ENCODE data around the gene SLC35E4. TPM values are rescaled to one million over a fixed set of nuclear protein-coding genes. Genes with fewer than 3 reads are reported as not detected.

Gene SLC35E4
- total RNA-seq, 1 experiment from 2014 or later = 1.2 TPM

DNA sequence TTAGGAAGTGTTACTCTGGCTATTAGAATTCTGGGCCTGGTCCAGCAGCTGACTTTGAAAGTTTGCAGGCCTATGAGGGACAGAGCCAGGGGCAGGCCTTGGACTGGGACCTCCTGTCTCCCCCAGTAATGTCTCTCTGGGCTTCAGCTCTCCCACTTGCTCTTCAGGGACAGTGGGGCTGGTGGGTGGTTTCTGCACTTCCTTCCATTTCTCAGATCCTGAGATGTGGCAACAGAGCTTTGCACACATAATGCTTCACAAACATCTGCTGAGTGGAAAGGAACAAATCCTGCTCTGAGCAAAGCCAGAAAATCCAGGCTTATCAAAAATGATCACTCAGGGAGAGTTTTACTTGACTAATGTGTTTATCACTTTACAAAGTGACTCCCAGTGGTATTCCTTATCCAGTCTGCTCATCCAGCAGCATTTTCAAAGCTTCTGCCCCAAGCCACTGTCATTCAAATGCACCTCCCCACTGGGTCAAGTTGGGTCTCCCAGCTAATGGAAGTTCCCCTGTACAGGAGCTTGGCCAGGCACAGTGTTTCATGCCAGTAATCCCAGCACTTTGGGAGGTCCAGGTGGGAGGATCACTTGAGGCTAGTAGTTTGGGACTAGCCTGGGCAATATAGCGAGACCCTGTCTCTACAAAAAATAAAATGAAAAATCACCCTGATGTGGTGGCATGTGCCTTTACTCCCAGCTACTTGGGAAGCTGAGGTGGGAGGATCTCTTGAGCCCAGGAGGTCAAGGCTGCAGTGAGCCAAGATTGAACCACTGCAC, 45.6 kb downstream of the SLC35E4 start:
- Histone ChIP-seq H3K4me2 (ENCODE audit: low read depth, low read length, poor library complexity, severe bottlenecking) (no peak overlapping the region), H3K4me1 (ENCODE audit: low read length) (no peaks in the 10 kb centered on the region), H3K79me2 (ENCODE audit: low read length) (no peaks in the 10 kb centered on the region), H3K36me3 (ENCODE audit: insufficient read depth, low read length) (no peaks in the 10 kb centered on the region), H2AFZ (ENCODE audit: low read length) (no peak overlapping the region), H3K27me3 (ENCODE audit: low read length) (no peaks in the 10 kb centered on the region), H3K9me3 (ENCODE audit: low read length) (no peaks in the 10 kb centered on the region), H3K27ac (ENCODE audit: low read length) (no peak overlapping the region), H3K4me3 (ENCODE audit: low read length) (no peak overlapping the region), H3K9me2 (replicated peaks; ENCODE audit: insufficient read depth, low read length) (no peaks in the 10 kb centered on the region), H4K20me1 (ENCODE audit: insufficient read depth, low read depth, low read length) (no peaks in the 10 kb centered on the region), H3K9ac (ENCODE audit: low read length) (no peak overlapping the region)
- DNase-seq = no peak

DNA sequence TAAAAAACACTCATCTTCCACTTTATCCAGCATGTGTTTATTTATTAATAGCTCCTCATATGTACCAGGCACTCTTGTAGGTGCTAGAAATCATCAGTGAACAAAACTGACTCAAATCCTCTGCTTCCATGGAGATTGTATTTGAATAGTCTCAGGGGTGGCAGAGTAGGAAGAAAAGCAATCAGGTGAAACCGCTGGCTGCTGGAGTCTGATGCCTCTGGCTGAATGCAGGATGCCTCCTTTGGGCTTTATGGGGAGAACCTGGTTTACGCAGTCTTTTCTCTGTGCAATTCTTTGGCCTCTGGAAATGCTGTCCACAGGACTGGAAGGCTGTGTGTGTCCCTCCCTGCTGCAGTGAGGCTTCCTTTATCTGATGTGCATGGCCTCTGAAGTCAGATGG, 46.2 kb downstream of the SLC35E4 start:
- H4K20me1 ChIP-seq (ENCODE audit: insufficient read depth, low read depth, low read length) = no peaks in the 10 kb centered on the region
- H2AFZ ChIP-seq (ENCODE audit: low read length) = no peak overlapping the region
- H3K4me1 ChIP-seq (ENCODE audit: low read length) = no peaks in the 10 kb centered on the region
- H3K4me3 ChIP-seq (ENCODE audit: low read length) = no peak overlapping the region
- H3K27ac ChIP-seq (ENCODE audit: low read length) = no peak overlapping the region
- no peaks in the 10 kb centered on the region for H3K79me2 ChIP-seq (ENCODE audit: low read length)
- H3K27me3 ChIP-seq (ENCODE audit: low read length) = no peaks in the 10 kb centered on the region
- H3K9ac ChIP-seq (ENCODE audit: low read length) = no peak overlapping the region
- DNase-seq = no peak
- H3K4me2 ChIP-seq (ENCODE audit: low read depth, low read length, poor library complexity, severe bottlenecking) = no peak overlapping the region
- no peaks in the 10 kb centered on the region for H3K9me2 ChIP-seq (replicated peaks; ENCODE audit: insufficient read depth, low read length)
- no peaks in the 10 kb centered on the region for H3K36me3 ChIP-seq (ENCODE audit: insufficient read depth, low read length)
- no peaks in the 10 kb centered on the region for H3K9me3 ChIP-seq (ENCODE audit: low read length)

DNA sequence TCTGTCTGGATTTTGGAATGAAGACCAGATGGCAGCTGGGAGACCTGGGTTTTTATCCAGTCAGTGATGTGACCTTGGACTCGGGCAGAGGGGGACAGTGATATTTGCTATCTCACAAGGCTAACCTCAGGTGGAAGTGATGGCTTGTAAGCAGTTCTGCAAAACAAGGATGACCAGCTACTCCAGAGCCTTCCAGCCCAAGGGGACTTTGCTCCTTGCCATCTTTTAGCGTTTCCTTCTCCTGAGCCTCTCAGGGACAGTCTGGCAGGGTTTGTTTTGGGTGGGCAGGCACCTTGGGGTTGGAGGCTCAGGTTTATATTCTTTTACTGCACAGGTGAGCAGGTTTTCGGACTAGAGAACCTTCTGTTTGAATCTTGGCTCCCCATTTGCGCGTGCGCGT, 49.6 kb downstream of the SLC35E4 start:
- H3K4me2 ChIP-seq (ENCODE audit: low read depth, low read length, poor library complexity, severe bottlenecking) = no peak overlapping the region
- H3K79me2 ChIP-seq (ENCODE audit: low read length) = no peaks in the 10 kb centered on the region
- no peak for DNase-seq
- no peaks in the 10 kb centered on the region for H4K20me1 ChIP-seq (ENCODE audit: insufficient read depth, low read depth, low read length)
- no peak overlapping the region for H2AFZ ChIP-seq (ENCODE audit: low read length)
- H3K4me3 ChIP-seq (ENCODE audit: low read length) = no peak overlapping the region
- no peaks in the 10 kb centered on the region for H3K9me3 ChIP-seq (ENCODE audit: low read length)
- H3K36me3 ChIP-seq (ENCODE audit: insufficient read depth, low read length) = no peaks in the 10 kb centered on the region
- H3K27me3 ChIP-seq (ENCODE audit: low read length) = no peaks in the 10 kb centered on the region
- no peak overlapping the region for H3K9ac ChIP-seq (ENCODE audit: low read length)
- no peak overlapping the region for H3K27ac ChIP-seq (ENCODE audit: low read length)
- no peaks in the 10 kb centered on the region for H3K9me2 ChIP-seq (replicated peaks; ENCODE audit: insufficient read depth, low read length)
- H3K4me1 ChIP-seq (ENCODE audit: low read length) = no peaks in the 10 kb centered on the region

DNA sequence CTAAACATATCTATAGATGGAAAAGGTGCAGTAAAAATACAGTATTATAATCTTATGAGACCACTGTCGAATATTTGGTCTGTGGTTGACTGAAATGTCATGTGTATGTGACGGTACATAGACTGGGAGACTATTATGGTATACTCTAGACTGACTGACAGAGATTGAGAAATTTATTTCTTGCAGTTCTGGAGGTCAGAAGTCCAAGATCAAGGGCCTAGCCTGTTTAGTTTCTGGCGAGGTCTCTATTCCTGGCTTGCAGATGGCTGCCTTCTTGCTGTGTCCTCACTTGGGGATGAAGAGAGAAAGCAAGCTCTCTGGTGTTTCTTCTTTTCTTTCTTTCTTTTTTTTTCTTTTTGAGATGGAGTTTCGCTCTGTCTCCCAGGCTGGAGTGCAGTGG, 51.8 kb downstream of the SLC35E4 start:
- no peak for DNase-seq

DNA sequence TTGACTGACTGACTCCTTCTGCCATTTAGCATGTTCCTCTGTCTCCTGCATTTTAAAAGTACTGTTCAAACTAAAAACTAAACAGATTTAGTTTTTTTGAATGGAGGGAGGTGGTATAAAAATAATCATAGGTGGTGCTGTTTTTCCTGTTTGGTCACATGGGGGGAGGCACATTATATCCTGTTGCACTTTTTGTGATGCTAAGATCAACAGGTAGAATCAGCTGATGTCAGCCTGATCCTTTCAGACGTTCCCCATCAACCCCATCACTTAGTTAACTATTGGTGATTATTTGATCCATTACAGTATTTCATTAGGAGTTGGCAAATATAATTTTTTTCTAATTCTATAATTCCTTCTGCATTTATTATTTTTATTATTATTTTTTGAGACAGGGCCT, 54.0 kb downstream of the SLC35E4 start:
- no peaks in the 10 kb centered on the region for H3K36me3 ChIP-seq (ENCODE audit: insufficient read depth, low read length)
- H3K27me3 ChIP-seq (ENCODE audit: low read length) = no peaks in the 10 kb centered on the region
- H4K20me1 ChIP-seq (ENCODE audit: insufficient read depth, low read depth, low read length) = no peaks in the 10 kb centered on the region
- H3K9ac ChIP-seq (ENCODE audit: low read length) = no peak overlapping the region
- H3K9me3 ChIP-seq (ENCODE audit: low read length) = no peaks in the 10 kb centered on the region
- no peak overlapping the region for H2AFZ ChIP-seq (ENCODE audit: low read length)
- no peak overlapping the region for H3K27ac ChIP-seq (ENCODE audit: low read length)
- H3K9me2 ChIP-seq (replicated peaks; ENCODE audit: insufficient read depth, low read length) = no peaks in the 10 kb centered on the region
- H3K4me2 ChIP-seq (ENCODE audit: low read depth, low read length, poor library complexity, severe bottlenecking) = no peak overlapping the region
- H3K4me3 ChIP-seq (ENCODE audit: low read length) = no peak overlapping the region
- no peak for DNase-seq
- no peaks in the 10 kb centered on the region for H3K4me1 ChIP-seq (ENCODE audit: low read length)
- no peaks in the 10 kb centered on the region for H3K79me2 ChIP-seq (ENCODE audit: low read length)

More for the DNA sequence above, 51.8 kb downstream of the SLC35E4 start:
- Histone ChIP-seq H3K9ac (ENCODE audit: low read length) (no peak overlapping the region), H3K4me1 (ENCODE audit: low read length) (no peaks in the 10 kb centered on the region), H3K27me3 (ENCODE audit: low read length) (no peaks in the 10 kb centered on the region), H3K36me3 (ENCODE audit: insufficient read depth, low read length) (no peaks in the 10 kb centered on the region), H3K79me2 (ENCODE audit: low read length) (no peaks in the 10 kb centered on the region), H3K9me2 (replicated peaks; ENCODE audit: insufficient read depth, low read length) (no peaks in the 10 kb centered on the region), H4K20me1 (ENCODE audit: insufficient read depth, low read depth, low read length) (no peaks in the 10 kb centered on the region), H3K4me3 (ENCODE audit: low read length) (no peak overlapping the region), H2AFZ (ENCODE audit: low read length) (no peak overlapping the region), H3K27ac (ENCODE audit: low read length) (no peak overlapping the region), H3K9me3 (ENCODE audit: low read length) (no peaks in the 10 kb centered on the region), H3K4me2 (ENCODE audit: low read depth, low read length, poor library complexity, severe bottlenecking) (no peak overlapping the region)

DNA sequence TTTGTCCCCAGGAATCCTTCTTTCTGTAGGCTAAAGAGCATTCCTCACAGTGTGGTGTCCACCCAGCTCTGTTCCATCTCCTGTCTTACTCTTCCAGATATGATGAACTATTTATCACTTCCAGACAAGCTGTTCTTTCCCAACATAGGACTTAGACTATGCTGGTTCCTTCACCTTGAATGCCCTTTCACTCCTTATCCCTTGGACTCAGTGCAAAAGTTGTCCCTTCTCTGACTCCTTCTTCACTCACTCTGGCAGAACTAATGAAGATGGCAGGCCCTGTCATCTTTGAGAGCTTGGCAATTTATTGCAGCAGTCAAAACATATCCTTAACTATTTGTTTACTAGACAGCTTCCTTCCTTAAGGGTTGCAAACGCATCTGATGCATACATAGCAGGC, 55.6 kb downstream of the SLC35E4 start:
- no peak for DNase-seq
- H3K9me2 ChIP-seq (replicated peaks; ENCODE audit: insufficient read depth, low read length) = no peaks in the 10 kb centered on the region
- H4K20me1 ChIP-seq (ENCODE audit: insufficient read depth, low read depth, low read length) = no peaks in the 10 kb centered on the region
- H3K4me1 ChIP-seq (ENCODE audit: low read length) = no peaks in the 10 kb centered on the region
- H2AFZ ChIP-seq (ENCODE audit: low read length) = no peak overlapping the region
- no peak overlapping the region for H3K4me2 ChIP-seq (ENCODE audit: low read depth, low read length, poor library complexity, severe bottlenecking)
- H3K9me3 ChIP-seq (ENCODE audit: low read length) = no peaks in the 10 kb centered on the region
- no peak overlapping the region for H3K27ac ChIP-seq (ENCODE audit: low read length)
- no peaks in the 10 kb centered on the region for H3K36me3 ChIP-seq (ENCODE audit: insufficient read depth, low read length)
- no peak overlapping the region for H3K4me3 ChIP-seq (ENCODE audit: low read length)
- no peaks in the 10 kb centered on the region for H3K79me2 ChIP-seq (ENCODE audit: low read length)
- no peaks in the 10 kb centered on the region for H3K27me3 ChIP-seq (ENCODE audit: low read length)
- no peak overlapping the region for H3K9ac ChIP-seq (ENCODE audit: low read length)

DNA sequence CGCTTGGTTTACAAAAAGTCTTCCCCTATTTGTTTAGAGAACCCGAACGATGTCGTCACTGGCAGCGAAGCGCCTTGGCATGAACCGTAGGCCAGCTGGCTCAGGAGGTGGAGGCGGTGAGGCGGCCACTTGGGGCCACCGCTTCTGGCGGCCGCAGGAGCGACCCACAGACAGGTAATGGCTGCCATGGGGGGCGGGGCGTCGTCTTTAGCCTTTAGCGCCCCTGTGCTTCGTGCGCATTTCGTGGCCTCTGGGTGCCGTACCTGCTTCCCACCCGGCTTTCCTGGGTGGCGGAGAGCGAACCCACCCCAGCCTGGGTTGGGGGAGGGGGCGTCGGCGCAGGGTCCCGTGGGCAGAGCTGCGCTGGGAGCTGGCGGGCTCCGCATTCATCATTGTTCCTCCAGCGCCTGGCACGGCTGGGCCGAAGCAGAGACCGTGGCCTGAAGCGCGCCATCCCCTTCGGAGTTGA, 58.6 kb downstream of the SLC35E4 start:
- Histone ChIP-seq H3K27me3 (ENCODE audit: low read length) (no peaks in the 10 kb centered on the region), H3K4me2 (ENCODE audit: low read depth, low read length, poor library complexity, severe bottlenecking) (no peak overlapping the region), H2AFZ (ENCODE audit: low read length) (no peak overlapping the region), H3K9me2 (replicated peaks; ENCODE audit: insufficient read depth, low read length) (no peaks in the 10 kb centered on the region), H4K20me1 (ENCODE audit: insufficient read depth, low read depth, low read length) (no peaks in the 10 kb centered on the region), H3K36me3 (ENCODE audit: insufficient read depth, low read length) (no peaks in the 10 kb centered on the region), H3K4me1 (ENCODE audit: low read length) (no peaks in the 10 kb centered on the region), H3K9ac (ENCODE audit: low read length) (no peak overlapping the region), H3K27ac (ENCODE audit: low read length) (no peak overlapping the region), H3K79me2 (ENCODE audit: low read length) (no peaks in the 10 kb centered on the region), H3K4me3 (ENCODE audit: low read length) (no peak overlapping the region), H3K9me3 (ENCODE audit: low read length) (no peaks in the 10 kb centered on the region)
- DNase-seq = no peak

DNA sequence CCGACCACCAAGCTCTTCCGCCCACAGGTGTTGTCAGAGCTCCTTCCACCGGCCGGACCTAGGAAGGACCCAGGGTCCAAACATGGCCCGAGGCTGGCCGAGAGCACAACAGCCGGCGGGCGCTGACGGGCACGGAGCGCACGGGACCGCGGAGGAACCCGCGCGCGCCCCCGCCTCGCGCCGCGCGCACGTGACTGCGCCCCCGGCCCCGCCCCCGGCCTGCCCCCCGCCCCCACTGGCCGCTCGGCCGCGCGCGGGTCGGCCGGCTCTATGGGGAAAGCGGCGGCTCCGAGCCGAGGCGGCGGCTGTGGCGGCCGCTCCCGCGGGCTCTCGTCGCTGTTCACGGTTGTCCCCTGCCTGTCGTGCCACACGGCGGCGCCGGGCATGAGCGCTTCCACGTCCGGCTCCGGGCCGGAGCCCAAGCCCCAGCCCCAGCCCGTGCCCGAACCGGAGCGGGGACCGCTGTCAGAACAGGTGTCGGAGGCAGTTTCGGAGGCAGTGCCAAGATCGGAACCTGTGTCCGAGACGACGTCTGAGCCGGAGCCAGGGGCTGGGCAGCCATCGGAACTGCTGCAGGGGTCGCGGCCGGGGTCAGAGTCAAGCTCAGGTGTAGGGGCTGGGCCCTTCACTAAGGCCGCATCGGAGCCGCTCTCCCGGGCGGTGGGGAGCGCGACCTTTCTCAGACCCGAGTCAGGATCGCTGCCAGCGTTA, 59.2 kb downstream of the SLC35E4 start, which contains the start of gene OSBP2:
OSBP2 (plus strand) TSS at position 235 of the 711 bp plus-strand sequence; CDS start at position 271, 36 bp downstream.
- Histone ChIP-seq H3K4me2 (ENCODE audit: low read depth, low read length, poor library complexity, severe bottlenecking) (no peak within 1 kb of the TSS), H3K27me3 (ENCODE audit: low read length) (no peaks in the 10 kb centered on the region), H3K4me3 (ENCODE audit: low read length) (no peak within 1 kb of the TSS), H3K27ac (ENCODE audit: low read length) (no peak within 1 kb of the TSS), H3K4me1 (ENCODE audit: low read length) (no peaks in the 10 kb centered on the region), H4K20me1 (ENCODE audit: insufficient read depth, low read depth, low read length) (no peaks in the 10 kb centered on the region), H3K36me3 (ENCODE audit: insufficient read depth, low read length) (no peaks in the 10 kb centered on the region), H2AFZ (ENCODE audit: low read length) (no peak within 1 kb of the TSS), H3K9ac (ENCODE audit: low read length) (no peak within 1 kb of the TSS), H3K9me2 (replicated peaks; ENCODE audit: insufficient read depth, low read length) (no peaks in the 10 kb centered on the region), H3K79me2 (ENCODE audit: low read length) (no peaks in the 10 kb centered on the region), H3K9me3 (ENCODE audit: low read length) (no peaks in the 10 kb centered on the region)
- DNase-seq = no peak
